Fibroblast of skin of right biceps (primary cell): ENCODE measurements around the gene RGS9BP.
"Not testable (repeated sequence)": the region's sequence is repeated elsewhere in the genome, so short reads cannot be mapped to it uniquely, and the experiment has no call there.

Experiments used
- DNase-seq: peaks from one replicate; pipeline ENCODE4 v3.0.0-alpha.2; 2013

Gene RGS9BP, protein sequence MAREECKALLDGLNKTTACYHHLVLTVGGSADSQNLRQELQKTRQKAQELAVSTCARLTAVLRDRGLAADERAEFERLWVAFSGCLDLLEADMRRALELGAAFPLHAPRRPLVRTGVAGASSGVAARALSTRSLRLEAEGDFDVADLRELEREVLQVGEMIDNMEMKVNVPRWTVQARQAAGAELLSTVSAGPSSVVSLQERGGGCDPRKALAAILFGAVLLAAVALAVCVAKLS

DNA sequence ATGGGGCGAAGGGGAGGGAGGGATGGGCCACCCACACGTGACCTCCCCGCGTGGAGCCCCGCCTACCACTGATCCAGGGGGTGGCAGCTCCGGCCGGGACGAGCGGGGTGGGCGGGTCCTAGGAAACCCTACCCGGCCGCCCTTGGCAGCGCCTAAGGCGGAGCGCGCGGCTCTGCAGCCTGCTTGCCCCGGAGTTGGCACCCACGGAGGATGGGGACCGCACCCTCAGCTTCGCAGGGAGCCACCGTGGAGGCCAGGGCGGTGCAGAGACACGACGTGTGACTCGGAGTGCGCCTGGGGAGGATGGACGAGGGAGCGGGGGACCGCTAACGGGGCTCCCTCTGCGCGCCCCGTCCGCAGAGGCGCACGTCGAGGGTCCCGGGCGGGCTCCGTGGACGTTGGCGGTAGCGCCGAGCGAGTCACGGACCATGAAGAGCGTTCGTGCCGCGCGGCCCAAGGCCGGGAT, at the start of gene RGS9BP:
RGS9BP (plus strand) TSS at position 129 of the 466 bp plus-strand sequence. CDS start 416 bp downstream, outside the sequence.
- peak; percentile 65 for DNase-seq

DNA sequence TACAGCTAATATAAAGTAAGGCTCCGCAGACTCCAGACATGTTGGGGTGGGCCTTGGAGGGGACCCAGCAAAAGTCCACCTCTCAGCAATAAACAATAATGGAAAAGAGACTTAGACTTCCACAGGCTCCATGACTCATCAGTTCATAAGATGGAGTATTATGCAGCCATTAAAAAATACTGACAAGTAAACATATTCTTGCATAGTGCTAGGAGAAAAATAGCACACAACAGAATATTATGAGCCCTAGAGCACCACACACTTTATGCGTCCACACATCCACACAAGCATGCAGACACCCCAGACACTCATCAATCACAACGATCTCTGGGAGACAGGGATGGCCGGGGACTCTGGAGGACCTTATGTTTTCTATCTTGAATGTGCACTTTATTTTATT, 48.7 kb upstream of the RGS9BP start:
- DNase-seq = no peak

DNA sequence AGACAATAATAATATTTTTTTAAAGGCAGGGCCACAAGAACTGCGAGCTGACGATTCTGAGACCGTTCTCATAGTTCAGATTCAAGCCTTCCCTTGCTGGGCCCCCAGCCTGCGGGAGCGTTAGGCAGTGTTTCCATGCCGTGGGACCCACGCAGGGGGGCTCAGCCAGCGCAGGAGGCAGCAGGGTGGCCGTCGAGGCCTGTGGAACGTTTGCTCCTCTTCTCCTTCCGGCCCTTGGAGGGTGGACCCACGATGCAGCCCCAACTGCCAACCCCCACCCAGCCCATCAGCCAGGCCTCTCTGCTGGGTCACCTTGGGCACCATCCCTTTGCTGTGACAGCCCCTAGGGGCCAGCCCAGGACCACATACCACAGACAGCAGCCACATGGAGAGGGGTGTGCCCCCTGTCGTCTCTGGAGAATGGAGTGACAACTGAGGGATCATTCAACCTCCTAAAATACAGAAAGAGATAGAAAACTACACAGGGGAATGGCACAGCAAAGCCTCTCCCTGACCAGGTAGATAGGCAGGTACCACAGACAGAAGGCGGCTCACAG, 47.9 kb upstream of the RGS9BP start:
- DNase-seq = no peak

DNA sequence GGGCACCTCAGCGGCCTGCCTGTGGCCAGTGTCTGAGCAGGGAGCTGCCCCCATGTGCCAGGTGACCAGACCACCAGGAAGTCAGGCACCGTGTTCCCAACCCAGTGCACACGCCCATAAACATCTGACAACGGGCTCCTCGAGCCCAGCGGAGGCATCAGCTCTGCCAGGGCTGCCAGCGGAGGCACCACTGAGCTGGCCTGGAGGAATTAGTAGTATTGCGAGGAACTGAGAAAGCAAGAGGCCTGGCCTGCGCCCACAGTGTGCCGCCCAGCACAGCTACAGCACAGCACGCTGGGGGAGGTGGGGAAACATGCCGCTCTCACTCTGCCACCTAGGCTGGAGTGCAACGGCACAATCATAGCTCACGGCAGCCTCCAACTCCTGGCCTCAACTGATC, 45.3 kb upstream of the RGS9BP start:
- no peak for DNase-seq

DNA sequence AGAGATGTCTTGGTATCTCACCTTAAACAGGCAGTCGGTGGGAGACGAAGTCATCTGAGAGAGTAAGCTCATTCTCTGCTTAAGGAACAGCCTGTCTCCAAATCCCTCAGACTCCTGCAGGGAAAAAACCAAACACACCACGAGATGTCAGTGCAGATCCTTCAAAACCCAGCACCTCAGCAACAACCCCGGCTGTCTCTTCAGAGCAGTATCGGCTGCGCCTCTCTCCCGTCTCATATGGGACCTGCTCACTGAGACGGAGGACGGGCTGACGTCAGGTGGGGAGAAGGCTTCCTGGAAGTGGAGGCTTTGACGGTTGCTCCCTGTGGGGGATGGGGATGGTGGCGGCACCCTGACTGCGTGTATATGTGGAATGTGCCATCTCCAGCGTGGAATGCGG, 44.3 kb upstream of the RGS9BP start:
- DNase-seq = no peak

DNA sequence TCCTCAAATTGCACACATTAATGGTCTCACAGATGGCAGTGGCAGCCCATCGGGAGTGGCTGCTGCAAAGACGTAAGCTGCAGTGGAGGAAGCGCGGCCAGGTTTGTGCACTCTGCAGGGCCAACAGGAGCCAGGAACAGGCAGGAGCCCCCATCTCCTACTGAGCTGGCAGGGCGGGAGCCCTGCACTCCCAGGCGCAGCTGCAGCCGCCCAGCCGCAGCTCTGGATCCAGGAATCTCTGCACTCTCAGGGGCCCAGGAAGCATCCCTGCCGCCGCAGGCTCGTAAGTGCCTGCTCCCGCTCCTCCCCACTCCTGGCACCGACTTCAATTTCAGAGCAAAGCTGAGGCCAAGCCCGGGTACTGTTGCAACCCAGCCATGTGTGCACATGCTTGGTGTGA, 38.2 kb upstream of the RGS9BP start:
- no peak for DNase-seq

DNA sequence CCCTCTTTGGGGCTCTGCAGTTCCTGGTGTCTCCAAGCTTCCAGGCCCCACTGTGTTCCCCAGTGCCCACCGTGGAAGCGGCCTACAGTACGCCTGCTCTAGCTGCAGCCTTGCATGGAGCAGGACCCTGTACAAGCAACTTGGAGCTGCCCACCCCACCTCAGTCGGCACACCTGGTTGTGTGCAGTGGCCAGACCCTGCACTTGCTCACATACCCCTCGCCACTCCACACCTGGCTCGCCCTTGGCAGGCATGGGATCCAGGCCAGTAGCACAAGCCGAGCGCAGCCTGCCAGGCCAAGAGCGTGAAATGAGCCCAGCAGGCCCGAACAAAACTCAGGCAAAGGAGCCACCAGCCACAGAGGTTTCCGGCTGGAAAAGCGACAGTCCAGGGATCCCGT, 37.0 kb upstream of the RGS9BP start:
- no peak for DNase-seq

DNA sequence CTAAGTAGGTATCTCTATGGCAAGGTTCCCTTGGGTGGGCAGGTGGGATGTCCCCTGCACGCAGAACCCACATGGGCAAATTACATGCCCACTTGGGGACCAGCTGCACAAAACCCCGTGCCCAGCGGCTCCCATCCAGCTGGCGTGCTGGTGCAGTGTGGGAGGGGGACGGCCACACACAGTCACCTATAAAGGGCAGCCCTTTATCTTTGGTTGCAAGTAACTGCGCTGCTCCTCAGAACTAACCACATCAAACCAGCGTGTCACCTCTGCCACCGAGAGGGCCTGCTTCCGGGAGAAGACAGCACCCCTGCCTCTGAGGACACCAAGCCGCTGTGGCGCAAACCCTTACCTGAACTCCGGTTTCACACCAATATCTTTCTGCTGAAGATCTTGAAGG, 32.9 kb upstream of the RGS9BP start:
- DNase-seq = no peak

DNA sequence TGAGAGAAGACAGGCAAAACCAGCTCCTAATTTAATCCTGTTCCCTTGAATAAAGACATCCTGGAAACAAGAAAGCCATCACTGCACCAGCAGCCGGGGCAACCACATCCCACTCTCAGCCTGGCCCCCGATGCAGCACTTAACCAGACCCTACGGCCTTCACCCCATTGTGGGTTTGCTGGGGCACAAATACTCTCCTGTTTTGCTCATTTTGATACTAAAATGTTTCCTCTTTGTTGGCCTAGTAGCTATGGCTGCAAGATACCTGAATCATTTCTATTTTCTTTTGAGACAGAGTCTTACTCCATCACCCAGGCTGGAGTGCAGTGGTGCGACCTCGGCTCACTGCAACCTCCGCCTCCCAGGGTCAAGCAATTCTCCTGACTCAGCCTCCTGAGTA, 29.1 kb upstream of the RGS9BP start:
- no peak for DNase-seq

DNA sequence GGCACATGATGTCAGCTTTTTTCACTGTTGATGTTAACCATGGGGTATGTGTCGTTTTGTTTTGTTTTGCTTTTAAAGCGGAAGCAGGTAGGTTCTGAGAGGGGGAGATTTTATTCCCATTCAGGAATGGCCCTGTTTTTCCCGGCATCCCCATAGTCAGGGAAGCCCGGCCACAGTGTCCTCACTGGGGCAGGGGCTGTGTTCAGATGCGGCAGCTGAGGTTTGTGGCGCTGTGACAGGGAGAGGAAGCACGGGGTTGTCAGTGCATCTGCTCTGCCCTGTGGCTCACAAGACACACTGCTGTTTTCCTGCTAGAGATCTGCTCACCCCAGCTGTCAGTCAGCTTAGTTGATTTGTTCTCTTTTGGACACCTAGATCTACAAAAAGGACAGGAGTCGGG, 28.3 kb upstream of the RGS9BP start:
- no peak for DNase-seq

DNA sequence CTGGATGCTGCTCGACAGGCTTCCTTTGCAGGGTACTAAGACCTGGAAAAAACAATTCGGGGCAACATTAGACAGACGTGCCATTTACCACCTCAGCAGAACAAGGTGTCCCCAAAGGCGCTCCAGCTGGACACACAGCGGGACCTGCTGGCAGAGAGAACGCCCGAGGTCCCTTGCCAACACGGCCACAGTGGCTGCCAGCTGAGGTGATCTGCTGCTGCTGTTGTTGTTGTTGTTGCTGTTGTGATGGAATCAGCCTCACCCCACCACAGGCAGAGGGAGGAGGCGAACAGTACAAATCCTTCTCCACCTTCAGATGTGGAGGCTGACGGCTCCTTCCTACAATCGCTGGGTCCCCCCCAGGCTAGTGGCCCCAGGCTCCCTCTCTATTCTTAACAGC, 25.9 kb upstream of the RGS9BP start:
- DNase-seq = no peak

DNA sequence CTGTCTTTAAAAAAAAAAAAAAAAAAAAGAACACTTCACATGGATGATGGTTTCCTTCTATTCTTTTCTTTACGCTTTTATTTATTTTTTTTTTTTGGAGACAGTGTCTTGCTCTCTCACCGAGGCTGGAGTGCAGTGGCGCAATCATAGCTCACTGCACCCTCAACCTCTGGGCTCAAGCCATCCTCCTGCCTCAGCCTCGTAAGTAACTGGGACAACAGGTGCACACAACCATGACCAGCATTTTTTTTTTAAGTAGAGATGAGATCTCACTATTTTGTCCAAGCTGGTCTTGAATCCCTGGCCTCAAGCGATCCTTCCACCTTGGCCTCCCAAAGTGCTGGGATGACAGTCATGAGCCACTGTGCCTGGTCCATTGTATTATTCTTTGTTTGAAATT, 25.0 kb upstream of the RGS9BP start:
- DNase-seq = no peak

DNA sequence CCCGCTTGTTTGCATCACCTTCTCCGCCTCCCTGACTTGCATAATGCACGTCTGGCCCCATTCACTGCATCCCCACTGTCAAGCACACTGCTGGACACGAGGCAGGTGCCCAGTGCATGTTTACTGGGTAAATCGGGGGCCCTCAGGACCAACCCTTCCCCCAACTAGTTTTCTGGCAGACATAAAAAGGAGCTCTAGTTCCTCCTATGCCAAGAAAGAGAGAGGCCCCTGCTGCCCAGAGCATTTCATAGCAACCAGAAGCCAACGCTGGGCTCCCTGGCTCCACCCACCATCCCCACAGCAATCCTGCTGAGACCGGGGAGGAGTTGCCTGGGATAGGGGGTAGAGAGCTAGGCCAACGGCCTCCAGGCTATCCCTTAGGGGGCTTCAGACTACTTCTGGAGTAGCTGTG, 23.9 kb upstream of the RGS9BP start:
- DNase-seq = no peak

DNA sequence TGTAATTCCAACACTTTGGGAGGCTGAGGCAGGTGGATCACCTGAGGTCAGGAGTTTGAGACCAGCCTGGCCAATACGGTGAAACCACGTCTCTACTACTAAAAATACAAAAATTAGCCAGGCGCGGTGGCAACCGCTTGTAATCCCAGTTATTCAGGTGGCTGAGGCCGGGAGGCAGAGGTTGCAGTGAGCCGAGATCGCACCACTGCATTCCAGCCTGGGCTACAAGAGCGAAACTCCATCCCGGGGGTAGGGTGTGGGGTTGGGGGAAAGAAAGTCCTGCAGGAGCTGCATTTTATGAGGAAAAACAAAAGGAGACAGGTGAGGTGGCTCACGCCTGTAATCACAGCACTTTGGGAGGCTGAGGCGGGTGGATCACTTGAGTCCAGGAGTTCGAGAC, 23.3 kb upstream of the RGS9BP start:
- not testable (repeated sequence) for DNase-seq

DNA sequence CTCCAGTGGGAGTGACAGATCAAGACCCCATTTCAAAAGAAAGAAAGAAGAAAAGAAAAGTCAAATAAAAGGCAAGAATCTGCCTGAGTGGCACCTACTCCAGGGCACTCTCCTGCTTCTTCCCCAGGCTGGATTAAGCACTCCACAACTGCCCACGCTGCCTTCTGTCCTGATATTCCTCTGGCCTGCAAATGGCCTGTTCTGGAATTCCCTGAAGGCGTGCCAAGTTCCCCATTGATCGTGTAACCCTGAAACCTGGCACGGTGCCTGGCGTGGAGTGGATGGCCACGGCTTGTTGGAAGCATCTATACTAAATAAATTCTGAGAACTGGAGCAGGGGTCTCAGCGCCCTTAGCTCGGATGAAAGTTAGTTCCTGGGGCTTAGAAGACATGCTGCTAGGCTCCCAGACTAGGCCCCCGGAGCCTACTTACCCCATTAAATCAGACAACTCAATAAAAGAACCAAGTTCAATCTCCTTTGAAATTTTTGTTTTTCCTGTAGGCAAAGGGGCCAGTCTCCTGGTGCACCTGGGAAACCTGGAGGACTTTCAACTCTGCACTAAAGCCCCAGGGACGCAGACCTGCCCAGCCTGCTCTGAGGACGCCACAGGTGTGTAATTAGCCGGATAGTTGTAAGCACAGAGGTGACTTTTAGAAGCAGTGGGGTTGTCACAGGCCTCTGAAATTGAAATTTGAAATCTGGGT, 22.6 kb upstream of the RGS9BP start:
- DNase-seq = no peak

DNA sequence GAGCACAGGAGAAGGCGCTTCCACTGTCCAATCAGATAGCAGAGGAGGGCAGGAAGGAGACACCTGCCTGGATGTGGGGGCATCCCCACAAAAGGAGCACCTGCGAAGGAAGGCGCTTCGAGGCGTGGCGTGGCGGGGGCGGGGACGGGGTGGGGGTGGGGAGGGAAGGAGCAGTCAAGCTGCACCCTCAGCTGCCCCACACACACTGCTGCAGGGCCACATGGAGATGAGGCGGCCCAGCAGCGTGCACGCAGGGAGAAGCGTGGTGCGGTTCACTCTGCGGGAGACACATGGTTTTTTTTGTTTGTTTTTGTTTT, 22.1 kb upstream of the RGS9BP start:
- no peak for DNase-seq

DNA sequence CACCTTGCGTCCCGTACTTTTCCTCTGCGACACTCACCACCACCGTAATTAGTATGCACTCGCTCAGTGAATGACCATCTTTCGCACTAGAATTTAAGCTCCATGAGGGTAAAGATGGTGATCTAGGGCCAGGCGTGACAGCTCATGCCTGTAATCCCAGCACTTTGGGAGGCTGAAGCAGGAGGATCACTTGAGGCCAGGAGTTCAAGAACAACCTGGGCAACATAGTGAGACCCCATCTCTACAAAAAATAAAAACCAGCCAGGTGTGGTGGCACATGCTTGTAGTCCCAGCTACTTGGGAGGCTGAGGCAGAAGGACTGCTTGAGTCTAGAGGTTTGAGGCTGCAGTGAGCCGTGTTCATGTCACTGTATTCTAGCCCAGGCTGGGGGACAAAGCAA, 19.3 kb upstream of the RGS9BP start:
- DNase-seq = not testable (repeated sequence)

DNA sequence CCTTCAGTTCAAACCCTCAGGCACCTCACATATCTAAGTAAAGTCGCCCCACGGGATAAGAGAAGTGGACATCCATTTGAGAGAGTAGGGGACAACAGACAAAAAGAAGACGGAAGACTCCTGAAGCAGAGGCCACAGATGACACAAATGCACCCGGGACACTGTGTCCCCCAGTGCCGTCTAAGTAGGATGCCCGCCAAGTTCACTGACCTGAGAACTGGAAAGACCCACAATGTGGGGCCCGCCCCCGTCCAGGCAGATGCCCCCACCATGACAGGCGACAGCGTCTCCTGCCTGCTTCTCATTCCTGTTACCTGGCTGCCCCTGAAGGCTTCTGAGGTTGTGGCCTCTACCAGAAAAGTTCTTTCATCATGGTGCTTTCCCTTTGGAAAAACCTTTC, 17.6 kb upstream of the RGS9BP start:
- no peak for DNase-seq

DNA sequence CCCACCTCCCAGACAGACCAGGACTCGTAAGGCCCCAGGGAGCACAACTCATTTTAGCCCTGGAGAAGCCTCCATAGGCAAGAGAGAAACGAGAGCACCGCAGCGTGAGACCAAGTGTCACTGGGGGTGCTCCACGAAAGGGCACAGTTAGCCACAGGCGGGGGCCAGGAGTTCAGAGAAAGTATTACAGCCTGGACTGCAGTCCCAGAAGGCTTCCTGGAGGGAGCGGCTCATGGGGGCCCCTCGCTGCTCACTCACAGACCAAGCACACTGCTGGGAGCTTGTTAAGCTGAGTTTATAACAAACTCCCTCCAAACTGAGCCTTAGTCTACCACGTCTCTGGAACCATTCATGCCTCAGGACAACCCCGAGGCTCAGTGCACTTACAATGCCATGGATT, 17.1 kb upstream of the RGS9BP start:
- DNase-seq = no peak

DNA sequence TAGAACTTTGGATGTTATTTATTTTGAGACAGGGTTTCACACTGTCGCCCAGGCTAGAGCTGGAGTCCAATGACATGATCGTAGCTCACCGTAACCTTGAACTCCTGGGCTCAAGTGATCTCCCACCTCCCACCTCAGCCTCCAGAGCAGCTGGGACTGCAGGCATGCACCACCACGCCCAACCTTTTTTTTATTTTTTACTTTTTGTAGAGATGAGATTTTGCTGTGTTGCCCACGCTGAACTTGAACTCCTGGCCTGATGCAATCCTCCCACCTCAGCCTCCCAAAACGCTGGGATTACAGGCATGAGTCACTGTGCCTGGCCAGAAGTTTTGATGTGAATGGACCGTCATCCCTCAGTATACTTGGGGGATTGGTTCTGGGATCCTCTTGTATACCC, 14.3 kb upstream of the RGS9BP start:
- DNase-seq = no peak

DNA sequence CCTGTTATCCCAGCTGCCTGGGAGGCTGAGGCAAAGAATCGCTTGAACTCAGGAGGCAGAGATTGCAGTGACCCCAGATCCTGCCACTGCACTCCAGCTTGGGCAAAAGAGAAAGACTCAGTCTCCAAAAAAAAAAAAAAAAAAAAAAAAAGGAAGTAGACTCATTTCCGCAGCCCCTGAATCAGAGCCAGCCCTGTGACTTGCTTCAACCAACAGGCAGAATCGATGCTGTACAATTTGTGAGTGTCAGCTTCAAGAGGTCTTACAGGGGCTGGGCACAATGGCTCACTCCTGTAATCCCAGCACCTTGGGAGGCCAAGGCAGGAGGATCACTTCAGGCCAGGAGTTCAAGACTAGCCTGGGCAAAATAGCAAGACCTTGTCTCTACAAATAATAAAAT, 13.5 kb upstream of the RGS9BP start:
- peak; percentile 42 for DNase-seq

DNA sequence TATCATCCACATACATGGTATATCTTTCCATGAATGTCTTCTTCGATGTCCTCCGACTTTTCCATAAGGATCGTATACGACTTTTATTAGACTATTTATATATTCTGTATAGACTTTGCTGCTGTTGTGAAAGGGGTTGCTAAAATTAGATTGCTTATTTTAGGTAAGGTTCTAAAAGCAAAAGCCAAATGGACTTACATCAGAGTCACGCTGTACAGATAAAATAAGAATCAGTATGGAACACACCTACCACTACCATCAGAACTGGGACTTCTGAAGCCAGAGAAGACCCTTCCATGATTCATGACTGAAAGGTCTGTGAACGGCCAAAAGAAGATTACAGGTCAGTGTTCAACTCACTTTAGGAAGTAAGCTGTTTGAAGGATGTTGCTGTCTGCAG, 9.6 kb upstream of the RGS9BP start:
- DNase-seq = no peak

DNA sequence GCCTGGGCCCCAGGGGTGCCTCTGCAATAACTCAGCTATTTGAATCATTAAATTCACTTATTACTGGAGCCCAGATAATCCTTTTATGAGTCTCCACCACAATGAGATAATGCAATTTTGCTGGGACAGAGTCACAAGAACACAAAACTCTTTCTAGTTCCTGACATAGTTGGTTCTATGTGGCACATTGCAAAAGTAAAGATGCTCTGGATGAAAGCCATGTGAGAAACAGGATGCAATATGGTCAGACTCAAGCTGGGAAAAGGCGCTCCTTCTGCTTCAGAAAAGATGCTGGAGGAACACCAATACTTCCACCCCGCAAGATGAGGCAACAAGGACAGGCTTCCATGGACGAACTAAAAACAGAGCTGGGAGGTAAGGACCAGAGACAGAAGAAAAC, 6.3 kb upstream of the RGS9BP start:
- DNase-seq = no peak

DNA sequence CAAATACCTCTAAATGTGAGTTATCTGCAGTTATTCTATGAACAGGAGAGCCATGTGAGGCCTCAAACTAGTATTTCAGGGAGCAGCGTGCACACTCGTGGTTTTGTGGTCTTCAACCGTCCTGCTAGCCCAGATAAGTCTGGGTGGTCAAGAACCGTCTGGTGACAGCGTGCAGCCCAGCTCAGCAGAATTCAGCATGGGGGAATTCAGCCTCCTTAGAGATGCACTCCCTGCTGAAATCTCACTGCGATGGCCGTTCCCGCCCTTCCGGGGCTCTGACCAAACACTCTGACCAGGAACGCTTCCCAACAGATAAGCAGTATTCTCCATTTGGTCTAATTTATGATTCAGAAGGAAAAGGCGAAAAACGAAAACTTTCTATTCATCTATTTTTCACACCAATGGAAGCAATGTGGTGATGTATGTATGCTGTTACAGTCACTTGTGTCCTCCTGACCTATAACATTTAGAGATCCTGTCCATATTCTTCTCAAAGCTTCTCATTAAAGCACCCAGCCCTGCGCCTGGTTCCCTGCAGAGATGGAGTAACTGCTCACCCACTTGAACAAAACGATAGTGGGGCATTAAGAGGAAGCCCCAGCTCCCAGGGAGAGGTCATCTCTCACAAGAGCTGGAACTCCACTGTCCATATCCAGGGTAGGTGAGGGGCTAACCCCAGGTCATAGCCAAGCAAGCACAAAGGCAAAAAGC, 3.6 kb upstream of the RGS9BP start:
- no peak for DNase-seq
